NB4 (cell line): ENCODE measurements around the gene CHST8.

Experiments
- DNase-seq: peaks from one replicate; pipeline ENCODE4 v3.0.0; 2010; ENCODE audit warnings: low read depth
- H3K4me3 ChIP-seq: one replicate; pipeline ENCODE4 v1.5.1; 2011; ENCODE audit warnings: mild to moderate bottlenecking, low read depth, low read length, moderate library complexity
- CTCF ChIP-seq: IDR thresholded peaks from one replicate; pipeline ENCODE4 v1.5.1; 2012; ENCODE audit warnings: low read depth, low read length
- MAX ChIP-seq: IDR thresholded peaks from 2 replicates; pipeline ENCODE4 v1.6.1; 2011; ENCODE audit warnings: low read depth, low read length
- MYC ChIP-seq: IDR thresholded peaks from 2 replicates; pipeline ENCODE4 v1.6.1; 2011; ENCODE audit warnings: low read depth, low read length
- POLR2A ChIP-seq: IDR thresholded peaks from 2 replicates; pipeline ENCODE4 v1.6.1; 2011; ENCODE audit warnings: mild to moderate bottlenecking; ENCODE audit not compliant: insufficient read length; ENCODE audit errors: extremely low read depth

Gene CHST8

GRCh38 chr19:33747273-33747672 is 125.5 kb downstream of the CHST8 start:
- no peak overlapping the region for H3K4me3 ChIP-seq
- no peak for TF ChIP-seq POLR2A
- no peak for DNase-seq

GRCh38 chr19:33748231-33748630 is 126.5 kb downstream of the CHST8 start:
- DNase-seq: no peak
- H3K4me3 ChIP-seq: no peak overlapping the region
- TF ChIP-seq CTCF (no peak), POLR2A (no peak), MAX (no peak), MYC (no peak)

- TF ChIP-seq MAX (no peak), MYC (no peak), POLR2A (no peak), CTCF (no peak)
- DNase-seq: no peak
Observed at GRCh38 chr19:33749016-33749415, 127.3 kb downstream of the CHST8 start.

GRCh38 chr19:33749619-33750175 is 127.9 kb downstream of the CHST8 start:
- TF ChIP-seq CTCF: no peak
- TF ChIP-seq MYC: no peak
- TF ChIP-seq MAX: no peak
- no peak for TF ChIP-seq POLR2A
- DNase-seq: no peak
- H3K4me3 ChIP-seq: no peak overlapping the region

More at GRCh38 chr19:33749016-33749415, 127.3 kb downstream of the CHST8 start:
- H3K4me3 ChIP-seq: no peak overlapping the region

GRCh38 chr19:33750587-33751435 is 129.1 kb downstream of the CHST8 start:
- no peak for DNase-seq
- TF ChIP-seq CTCF (no peak), MAX (no peak), MYC (no peak), POLR2A (no peak)
- no peak overlapping the region for H3K4me3 ChIP-seq

- no peak overlapping the region for H3K4me3 ChIP-seq
- TF ChIP-seq MYC (no peak), MAX (no peak), POLR2A (no peak)
Observed at GRCh38 chr19:33751436-33751770, 129.7 kb downstream of the CHST8 start.

More at GRCh38 chr19:33751436-33751770, 129.7 kb downstream of the CHST8 start:
- DNase-seq: no peak
